CD1c-positive myeloid dendritic cell (primary cell): Measurements from ENCODE around the gene TRIM69.
"Not testable (repeated sequence)": the region's sequence is repeated elsewhere in the genome, so short reads cannot be mapped to it uniquely, and the experiment has no call there.

Source experiments
- DNase-seq: peaks from one replicate; pipeline ENCODE4 v3.0.0-alpha.2; 2016; ENCODE audit errors: extremely low spot score

The TRIM69 gene, protein sequence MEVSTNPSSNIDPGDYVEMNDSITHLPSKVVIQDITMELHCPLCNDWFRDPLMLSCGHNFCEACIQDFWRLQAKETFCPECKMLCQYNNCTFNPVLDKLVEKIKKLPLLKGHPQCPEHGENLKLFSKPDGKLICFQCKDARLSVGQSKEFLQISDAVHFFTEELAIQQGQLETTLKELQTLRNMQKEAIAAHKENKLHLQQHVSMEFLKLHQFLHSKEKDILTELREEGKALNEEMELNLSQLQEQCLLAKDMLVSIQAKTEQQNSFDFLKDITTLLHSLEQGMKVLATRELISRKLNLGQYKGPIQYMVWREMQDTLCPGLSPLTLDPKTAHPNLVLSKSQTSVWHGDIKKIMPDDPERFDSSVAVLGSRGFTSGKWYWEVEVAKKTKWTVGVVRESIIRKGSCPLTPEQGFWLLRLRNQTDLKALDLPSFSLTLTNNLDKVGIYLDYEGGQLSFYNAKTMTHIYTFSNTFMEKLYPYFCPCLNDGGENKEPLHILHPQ

GRCh38 chr15:44736181-44736765 lies at the start of gene TRIM69:
TSS of gene TRIM69 (plus strand) at chr15:44736528. CDS start at chr15:44736705, 177 bp downstream.
- DNase-seq = peak; percentile 24

- DNase-seq = not testable (repeated sequence)
These were observed 47.0 kb upstream of the TRIM69 start for GRCh38 chr15:44689318-44689717.

DNA sequence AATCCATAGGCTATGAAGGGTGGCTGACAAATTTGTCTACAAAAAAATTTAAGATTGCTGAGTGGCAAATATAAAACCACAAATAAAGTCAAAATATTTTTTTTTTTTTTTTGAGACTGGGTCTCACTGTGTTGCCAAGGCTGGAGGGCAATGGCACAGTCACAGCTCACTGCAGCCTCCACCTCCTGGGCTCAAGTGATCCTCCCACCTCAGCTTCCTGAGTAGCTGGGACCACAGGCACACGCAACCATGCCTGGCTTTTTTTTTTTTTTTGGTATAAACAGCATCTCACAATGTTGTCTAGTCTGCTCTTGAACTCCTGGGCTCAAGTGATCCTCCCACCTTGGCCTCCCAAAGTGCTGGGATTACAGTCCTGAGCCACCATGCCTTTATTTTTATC lies 46.1 kb upstream of the TRIM69 start:
- not testable (repeated sequence) for DNase-seq

GRCh38 chr15:44692659-44693058 lies 43.7 kb upstream of the TRIM69 start:
- no peak for DNase-seq

DNA sequence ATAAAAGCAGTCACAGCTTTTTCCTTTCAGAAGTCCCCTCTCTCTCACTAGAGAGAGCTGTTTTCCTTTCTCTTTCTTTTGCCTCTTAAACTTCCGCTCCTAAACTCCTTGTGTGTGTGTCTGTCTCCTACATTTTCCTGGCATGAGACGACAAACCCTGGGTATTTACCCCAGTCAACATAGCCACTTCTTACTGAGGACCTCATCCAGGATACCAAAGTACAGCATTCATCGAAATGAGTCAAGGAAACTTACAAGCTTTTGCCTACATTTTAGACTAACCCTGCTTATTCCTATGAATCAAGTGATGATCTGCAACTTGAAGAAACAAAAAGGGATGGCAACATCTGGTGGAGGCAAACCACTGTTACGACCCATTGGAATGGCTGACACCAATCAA lies 41.9 kb upstream of the TRIM69 start:
- no peak for DNase-seq

GRCh38 chr15:44695294-44695693 lies 41.0 kb upstream of the TRIM69 start:
- DNase-seq = no peak

DNA sequence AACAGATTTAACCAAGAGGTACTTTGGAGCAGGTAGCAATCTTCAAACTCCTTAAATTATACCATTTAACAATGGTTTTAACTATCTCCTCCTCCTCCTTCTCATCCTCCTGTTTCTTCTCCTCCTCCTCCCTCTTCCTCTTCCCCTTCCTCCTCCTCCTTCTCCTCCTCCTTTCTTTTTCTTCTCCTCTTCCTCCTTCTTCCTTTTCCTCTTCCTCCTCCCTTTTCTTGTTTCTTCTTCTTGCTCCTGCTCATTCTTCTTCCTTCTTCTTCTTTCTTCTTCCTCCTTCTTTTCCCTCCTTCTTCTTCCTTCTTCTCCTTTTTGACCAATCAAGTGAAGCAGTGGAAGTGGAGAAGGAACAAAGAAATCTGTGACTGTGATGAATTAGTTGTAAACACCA lies 39.3 kb upstream of the TRIM69 start:
- DNase-seq = no peak

DNA sequence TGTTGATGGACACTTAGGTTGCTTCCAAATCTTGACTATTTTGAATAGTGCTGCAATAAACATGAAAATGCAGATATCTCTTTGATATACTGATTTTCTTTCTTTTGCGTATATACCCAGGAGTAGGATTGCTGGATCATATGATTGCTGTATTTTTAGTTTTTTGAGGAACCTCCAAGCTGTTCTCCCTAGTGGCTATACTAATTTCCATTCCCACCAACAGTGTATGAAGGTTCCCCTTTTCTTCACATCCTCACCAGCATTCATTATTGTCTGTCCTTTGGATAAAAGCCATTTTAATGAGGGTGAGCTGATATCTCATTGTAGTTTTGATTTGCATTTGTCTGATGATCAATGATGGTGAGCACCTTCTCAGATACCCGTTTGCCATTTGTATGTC lies 37.7 kb upstream of the TRIM69 start:
- peak; percentile 51 for DNase-seq

DNA sequence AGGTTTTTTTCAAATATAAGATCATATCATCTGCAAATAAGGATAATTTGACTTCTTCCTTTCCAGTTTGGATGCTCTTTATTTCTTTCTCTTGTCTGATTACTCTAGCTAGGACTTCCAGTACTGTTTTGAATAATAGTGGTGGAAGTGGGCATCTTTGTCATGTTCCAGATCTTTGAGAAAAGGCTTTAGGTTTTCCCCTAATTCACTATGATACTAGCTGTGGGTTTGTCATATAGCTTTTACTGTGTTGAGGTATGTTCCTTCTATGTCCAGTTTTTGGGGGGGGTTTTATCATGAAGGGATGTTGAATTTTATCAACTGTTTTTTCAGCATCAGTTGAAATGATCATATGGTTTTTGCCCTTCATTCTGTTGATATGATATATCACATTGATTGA lies 35.7 kb upstream of the TRIM69 start:
- not testable (repeated sequence) for DNase-seq

DNA sequence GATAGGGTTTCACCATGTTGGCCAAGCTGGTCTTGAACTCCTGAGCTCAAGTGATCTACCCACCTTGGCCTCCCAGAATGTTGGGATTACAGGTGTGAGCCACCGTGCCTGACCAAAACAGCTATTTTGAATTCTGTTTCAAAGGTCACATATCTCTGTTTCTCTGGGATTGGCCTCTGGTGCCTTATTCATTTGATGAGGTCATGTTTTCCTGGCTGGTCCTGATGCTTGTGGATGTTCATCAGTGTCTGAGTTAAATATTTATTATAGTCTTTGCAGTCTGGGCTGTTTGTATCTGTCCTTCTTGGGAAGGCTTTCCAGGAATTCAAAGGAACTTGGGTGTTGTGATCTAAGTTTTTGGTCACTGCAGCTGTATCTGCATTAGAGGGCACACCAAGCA lies 30.3 kb upstream of the TRIM69 start:
- DNase-seq = no peak

- no peak for DNase-seq
These were observed 29.9 kb upstream of the TRIM69 start for GRCh38 chr15:44706401-44706800.

GRCh38 chr15:44706946-44707636 lies 29.2 kb upstream of the TRIM69 start:
- no peak for DNase-seq

DNA sequence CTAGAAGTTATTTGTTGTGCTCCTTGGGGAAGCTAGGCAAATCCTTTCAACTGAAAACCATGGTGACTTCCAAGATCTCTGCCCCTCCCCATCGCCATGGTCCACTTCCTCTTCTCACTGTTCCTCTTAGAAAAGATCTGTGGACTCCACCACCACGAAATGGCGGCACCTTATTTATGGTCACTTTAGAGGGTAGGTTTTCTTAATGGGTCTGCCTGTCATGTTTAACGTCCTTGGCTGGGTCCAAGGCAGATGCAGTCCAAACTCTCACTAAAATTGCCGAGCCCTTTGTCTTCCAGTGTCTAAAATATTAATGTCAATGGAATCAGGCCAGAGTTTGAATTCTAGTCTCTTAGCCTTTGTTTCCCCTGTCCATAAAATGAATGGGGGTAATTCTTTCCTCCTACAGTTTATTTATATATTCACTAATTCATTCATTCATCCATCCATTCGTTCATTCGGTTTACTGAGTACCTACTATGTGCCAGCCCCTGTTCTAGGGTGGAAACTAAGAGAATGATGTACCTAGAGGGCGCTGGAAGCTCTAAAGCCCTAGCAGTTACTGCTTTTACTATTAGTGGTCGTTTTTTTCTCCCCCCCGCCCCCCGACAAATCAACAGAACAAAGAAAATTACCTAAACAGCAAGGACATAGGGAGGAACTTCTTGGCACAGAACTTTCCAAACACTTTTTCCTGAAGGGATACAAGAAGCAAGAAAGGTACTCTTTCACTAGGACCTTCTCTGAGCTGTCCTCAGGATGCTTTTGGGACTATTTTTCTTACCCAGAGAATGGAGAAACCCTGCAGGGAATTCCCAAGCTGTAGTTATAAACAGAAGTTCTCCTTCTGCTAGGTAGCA lies 25.9 kb upstream of the TRIM69 start:
- DNase-seq = peak; percentile 90

DNA sequence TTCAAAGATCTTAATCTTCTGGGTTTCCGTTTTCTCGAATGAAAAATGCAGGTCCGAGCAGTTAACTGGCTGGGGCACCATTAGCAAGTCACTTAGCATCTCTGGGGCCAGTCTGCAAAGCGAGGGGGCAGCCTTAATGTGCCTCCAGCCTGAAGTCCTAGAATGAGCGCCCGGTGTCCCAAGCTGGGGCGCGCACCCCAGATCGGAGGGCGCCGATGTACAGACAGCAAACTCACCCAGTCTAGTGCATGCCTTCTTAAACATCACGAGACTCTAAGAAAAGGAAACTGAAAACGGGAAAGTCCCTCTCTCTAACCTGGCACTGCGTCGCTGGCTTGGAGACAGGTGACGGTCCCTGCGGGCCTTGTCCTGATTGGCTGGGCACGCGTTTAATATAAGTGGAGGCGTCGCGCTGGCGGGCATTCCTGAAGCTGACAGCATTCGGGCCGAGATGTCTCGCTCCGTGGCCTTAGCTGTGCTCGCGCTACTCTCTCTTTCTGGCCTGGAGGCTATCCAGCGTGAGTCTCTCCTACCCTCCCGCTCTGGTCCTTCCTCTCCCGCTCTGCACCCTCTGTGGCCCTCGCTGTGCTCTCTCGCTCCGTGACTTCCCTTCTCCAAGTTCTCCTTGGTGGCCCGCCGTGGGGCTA lies 25.1 kb upstream of the TRIM69 start, which contains the start of the genes B2M and PATL2:
Gene B2M, plus strand, starts transcription at position 422 of the 647 bp plus-strand sequence. Its CDS starts 30 bp downstream, at position 452.
Gene PATL2, minus strand, starts transcription at position 228 of the 647 bp plus-strand sequence. CDS start 34,833 bp downstream, outside the sequence.
- DNase-seq = peak; percentile 99

GRCh38 chr15:44711743-44712345 lies 24.5 kb upstream of the TRIM69 start:
- peak; percentile 84 for DNase-seq

DNA sequence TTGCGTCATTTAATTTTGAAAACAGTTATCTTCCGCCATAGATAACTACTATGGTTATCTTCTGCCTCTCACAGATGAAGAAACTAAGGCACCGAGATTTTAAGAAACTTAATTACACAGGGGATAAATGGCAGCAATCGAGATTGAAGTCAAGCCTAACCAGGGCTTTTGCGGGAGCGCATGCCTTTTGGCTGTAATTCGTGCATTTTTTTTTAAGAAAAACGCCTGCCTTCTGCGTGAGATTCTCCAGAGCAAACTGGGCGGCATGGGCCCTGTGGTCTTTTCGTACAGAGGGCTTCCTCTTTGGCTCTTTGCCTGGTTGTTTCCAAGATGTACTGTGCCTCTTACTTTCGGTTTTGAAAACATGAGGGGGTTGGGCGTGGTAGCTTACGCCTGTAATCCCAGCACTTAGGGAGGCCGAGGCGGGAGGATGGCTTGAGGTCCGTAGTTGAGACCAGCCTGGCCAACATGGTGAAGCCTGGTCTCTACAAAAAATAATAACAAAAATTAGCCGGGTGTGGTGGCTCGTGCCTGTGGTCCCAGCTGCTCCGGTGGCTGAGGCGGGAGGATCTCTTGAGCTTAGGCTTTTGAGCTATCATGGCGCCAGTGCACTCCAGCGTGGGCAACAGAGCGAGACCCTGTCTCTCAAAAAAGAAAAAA lies 23.9 kb upstream of the TRIM69 start:
- peak; percentile 88 for DNase-seq

- DNase-seq = peak; percentile 52
These were observed 23.0 kb upstream of the TRIM69 start for GRCh38 chr15:44713006-44713966.

GRCh38 chr15:44715142-44715796 lies 21.1 kb upstream of the TRIM69 start:
- no peak for DNase-seq
